IMR-90 (cell line): ENCODE results near the gene TREML2. TPM values are rescaled to one million over a fixed set of nuclear protein-coding genes. Genes with fewer than 3 reads are reported as not detected.

Source experiments
- ATAC-seq: fragments of 200-7000 bp; cut with Tn5 transposase; 2 replicates; pipeline ENCODE4 v1.9.1; 2020; ENCODE audit warnings: low read depth, mild to moderate bottlenecking, moderate library complexity
- BruUV-seq: library from RNA; stranded (reverse); fragments of 400-500 nt; replicated peaks from 2 replicates; lab custom pipeline; 2021; lab: Mats Ljungman, UMichigan
- CTCF ChIA-PET: fragments of 300-600 bp; formaldehyde crosslinking; extraction: SDS; loops from one replicate; lab custom pipeline; 2021; ENCODE audit warnings: antibody characterized with exemption; lab: Yijun Ruan, JAX
- POLR2A ChIA-PET: fragments of 300-600 bp; sonication (Branson Sonifier 250); formaldehyde crosslinking; loops from one replicate; lab custom pipeline; 2022; ENCODE audit warnings: antibody characterized with exemption; ENCODE audit not compliant: unreplicated experiment; lab: Charles Lee
- DNase-seq: peaks from one replicate; pipeline ENCODE4 v3.0.0; 2013
- H2AFZ ChIP-seq: replicated peaks from 2 replicates; pipeline ENCODE3; 2013; ENCODE audit warnings: low read length, mild to moderate bottlenecking; ENCODE audit not compliant: poor library complexity
- H2AK5ac ChIP-seq: 2 replicates; pipeline ENCODE4 v1.6.1; 2013; ENCODE audit warnings: low read depth, low read length, inconsistent platforms
- H2AK9ac ChIP-seq: replicated peaks from 2 replicates; pipeline ENCODE3; 2013; ENCODE audit warnings: mild to moderate bottlenecking, low read depth, low read length, moderate library complexity; ENCODE audit not compliant: poor library complexity
- H2BK120ac ChIP-seq: 2 replicates; pipeline ENCODE4 v1.6.1; 2013; ENCODE audit warnings: low read depth, low read length, inconsistent platforms
- H2BK15ac ChIP-seq: 3 replicates; pipeline ENCODE4 v1.6.1; 2013; ENCODE audit warnings: low read depth, low read length, inconsistent platforms
- H2BK20ac ChIP-seq: 2 replicates; pipeline ENCODE4 v1.6.1; 2013; ENCODE audit warnings: low read depth, mild to moderate bottlenecking, inconsistent platforms, low read length, moderate library complexity
- H2BK5ac ChIP-seq: 2 replicates; pipeline ENCODE4 v1.6.1; 2013; ENCODE audit warnings: mild to moderate bottlenecking, low read depth, low read length, inconsistent platforms; ENCODE audit not compliant: poor library complexity, severe bottlenecking
- H3K14ac ChIP-seq: replicated peaks from 2 replicates; pipeline ENCODE4 v1.6.1; 2013; ENCODE audit warnings: low read depth, low read length, inconsistent platforms
- H3K18ac ChIP-seq: 2 replicates; pipeline ENCODE4 v1.6.1; 2013; ENCODE audit warnings: low read depth, low read length, control low read depth
- H3K23ac ChIP-seq: 2 replicates; pipeline ENCODE4 v1.6.1; 2013; ENCODE audit warnings: low read depth, low read length, inconsistent platforms
- H3K27ac ChIP-seq: 2 replicates; pipeline ENCODE4 v1.5.1; 2013; ENCODE audit warnings: mild to moderate bottlenecking, control low read depth, low read length; ENCODE audit not compliant: insufficient read depth
- H3K27me3 ChIP-seq: 2 replicates; pipeline ENCODE4 v1.6.1; 2013; ENCODE audit warnings: low read length; ENCODE audit not compliant: control insufficient read depth, insufficient read depth
- H3K36me3 ChIP-seq: 2 replicates; pipeline ENCODE4 v1.6.1; 2013; ENCODE audit warnings: low read length, mixed read lengths; ENCODE audit not compliant: control insufficient read depth, insufficient read depth
- H3K4ac ChIP-seq: 2 replicates; pipeline ENCODE4 v1.6.1; 2013; ENCODE audit warnings: low read depth, low read length, inconsistent platforms
- H3K4me1 ChIP-seq: 2 replicates; pipeline ENCODE4 v1.6.1; 2013; ENCODE audit warnings: low read length, mixed read lengths; ENCODE audit not compliant: control insufficient read depth, insufficient read depth
- H3K4me2 ChIP-seq: 2 replicates; pipeline ENCODE4 v1.6.1; 2013; ENCODE audit warnings: low read depth, mild to moderate bottlenecking, control low read depth, low read length, moderate library complexity
- H3K4me3 ChIP-seq: 2 replicates; pipeline ENCODE4 v1.5.1; 2013; ENCODE audit warnings: low read depth, mild to moderate bottlenecking, control low read depth, low read length, moderate library complexity; ENCODE audit not compliant: insufficient read depth
- H3K56ac ChIP-seq: 2 replicates; pipeline ENCODE4 v1.6.1; 2013; ENCODE audit warnings: low read length, inconsistent platforms; ENCODE audit not compliant: insufficient read depth; ENCODE audit errors: extremely low read depth
- H3K79me1 ChIP-seq, 2 experiments: 2 replicates each; pipeline ENCODE4 v1.6.1; 2013; ENCODE audit warnings: low read length in 2 of 2, inconsistent platforms in 1 of 2, low read depth in 1 of 2
- H3K9ac ChIP-seq: 2 replicates; pipeline ENCODE4 v1.6.1; 2013; ENCODE audit warnings: low read depth, low read length, control low read depth
- H3K9me1 ChIP-seq: 2 replicates; pipeline ENCODE4 v1.6.1; 2013; ENCODE audit warnings: low read length, inconsistent platforms; ENCODE audit not compliant: insufficient read depth
- H3K9me3 ChIP-seq: 2 replicates; pipeline ENCODE4 v1.6.1; 2013; ENCODE audit warnings: low read length; ENCODE audit not compliant: control insufficient read depth, insufficient read depth
- H4K20me1 ChIP-seq: 2 replicates; pipeline ENCODE4 v1.6.1; 2013; ENCODE audit warnings: low read length, inconsistent platforms; ENCODE audit not compliant: insufficient read depth
- H4K5ac ChIP-seq: 2 replicates; pipeline ENCODE4 v1.6.1; 2013; ENCODE audit warnings: mild to moderate bottlenecking, low read depth, low read length, control low read depth
- H4K8ac ChIP-seq, 2 experiments: 2 replicates each; pipeline ENCODE4 v1.6.1; 2013; ENCODE audit warnings: low read depth in 2 of 2, low read length in 2 of 2, control low read depth in 1 of 2, inconsistent platforms in 1 of 2
- H4K91ac ChIP-seq: 2 replicates; pipeline ENCODE4 v1.6.1; 2013; ENCODE audit warnings: low read depth, low read length, inconsistent platforms; ENCODE audit not compliant: insufficient read depth
- BHLHE40 ChIP-seq: fragments of 150-350 bp; IDR thresholded peaks from 2 replicates; pipeline ENCODE4 v1.6.1; 2016; ENCODE audit warnings: mild to moderate bottlenecking, low read depth, low read length
- CEBPB ChIP-seq: IDR thresholded peaks from 2 replicates; pipeline ENCODE4 v1.6.1; 2012; ENCODE audit warnings: low read depth, low read length, improper control_type of control experiment
- CHD1 ChIP-seq: IDR thresholded peaks from 2 replicates; pipeline ENCODE4 v1.6.1; 2012; ENCODE audit warnings: low read depth, low read length, improper control_type of control experiment
- CTCF ChIP-seq: conservative IDR thresholded peaks from 2 replicates; pipeline ENCODE4 v1.5.1; 2012; ENCODE audit warnings: mild to moderate bottlenecking, low read depth, low read length, improper control_type of control experiment
- FOS ChIP-seq: fragments of 150-350 bp; IDR thresholded peaks from 2 replicates; pipeline ENCODE4 v1.6.1; 2016; ENCODE audit warnings: low read depth, low read length
- MAFK ChIP-seq: IDR thresholded peaks from 2 replicates; pipeline ENCODE4 v1.6.1; 2012; ENCODE audit warnings: low read depth, low read length, improper control_type of control experiment
- MXI1 ChIP-seq: IDR thresholded peaks from 2 replicates; pipeline ENCODE4 v1.6.1; 2012; ENCODE audit warnings: low read depth, mild to moderate bottlenecking, low read length, moderate library complexity, borderline replicate concordance
- POLR2A ChIP-seq: IDR thresholded peaks from 2 replicates; pipeline ENCODE4 v1.6.1; 2012; ENCODE audit warnings: mild to moderate bottlenecking, low read depth, low read length
- RCOR1 ChIP-seq: IDR thresholded peaks from 2 replicates; pipeline ENCODE4 v1.6.1; 2012; ENCODE audit warnings: mild to moderate bottlenecking, low read length, improper control_type of control experiment; ENCODE audit not compliant: insufficient replicate concordance
- RFX5 ChIP-seq: IDR thresholded peaks from 2 replicates; pipeline ENCODE4 v1.8.0; 2012; ENCODE audit warnings: low read depth, mild to moderate bottlenecking, low read length, moderate library complexity
- USF2 ChIP-seq: fragments of 150-350 bp; IDR thresholded peaks from 2 replicates; pipeline ENCODE4 v1.6.1; 2017; ENCODE audit warnings: mild to moderate bottlenecking, antibody characterized with exemption, low read length, low read depth
- WGBS, 2 experiments: methylation state at CpG; one replicate each; pipeline versions ENCODE4 v1.1.5 to v1.1.7; 2013; ENCODE audit warnings: missing lambda C conversion rate in 2 of 2; ENCODE audit not compliant: insufficient read length in 1 of 2; ENCODE audit errors: extremely low coverage in 2 of 2; 5-methylcytosine and 5-hydroxymethylcytosine counted together
- dilution Hi-C: fragments of 300-500 bp; cut with HindIII; formaldehyde crosslinking; loops from one replicate; pipeline ENCODE4 v1.14.3; 2018; ENCODE audit warnings: low sequenced_read_pairs; ENCODE audit not compliant: unreplicated experiment
- in situ Hi-C: fragments of 300-500 bp; cut with MboI; formaldehyde crosslinking; loops from 3 replicates; pipeline ENCODE4 v1.14.3; 2019; ENCODE audit warnings: low sequenced_read_pairs, inconsistent platforms, mixed read lengths
- intact Hi-C: fragments of 100-400 bp; cut with micrococcal nuclease; formaldehyde crosslinking; loops from 2 replicates; pipeline ENCODE4 v1.10.0; 2022
- polyA plus RNA-seq, 3 experiments: library from polyadenylated mRNA; depleted of rRNA; stranded (reverse); fragments of >200 nt; gene quantifications; 2 replicates each; pipeline ENCODE4 v1.2.3, GENCODE V29; 2012; ENCODE audit warnings: low replicate concordance in 1 of 3
- total RNA-seq: library from RNA; depleted of rRNA; stranded (reverse); fragments of >200 nt; gene quantifications from 2 replicates; pipeline ENCODE4 v1.2.3, GENCODE V29; 2012

The TREML2 gene
- total and polyA plus RNA-seq, 2 of the 4 experiments (the other 2 are of a cell fraction) = not detected

- TF ChIP-seq CTCF = no peak
- no peak for TF ChIP-seq CHD1
- TF ChIP-seq MAFK = no peak
- no peak for TF ChIP-seq CEBPB
- TF ChIP-seq RCOR1 = no peak
- no peak for TF ChIP-seq MXI1
- no peak for TF ChIP-seq BHLHE40
- no peak for TF ChIP-seq POLR2A
- TF ChIP-seq RFX5 = no peak
- TF ChIP-seq FOS = no peak
- TF ChIP-seq USF2 = no peak
- H3K27ac ChIP-seq = no peak overlapping the region
- ATAC-seq (no peak), DNase-seq (no peak)
- no peaks in the 10 kb centered on the region for H3K9me3 ChIP-seq
- H2AFZ ChIP-seq = no peak overlapping the region
- in situ Hi-C loops = no loop called here
- no peak overlapping the region for H3K23ac ChIP-seq
- H2BK5ac ChIP-seq = no peak overlapping the region
- H3K27me3 ChIP-seq = no peaks in the 10 kb centered on the region; the same call in 1 of the 2 replicates
- H4K20me1 ChIP-seq = no peaks in the 10 kb centered on the region
- no peaks in the 10 kb centered on the region for H3K36me3 ChIP-seq
- H3K4me3 ChIP-seq = no peak overlapping the region
- ChIA-PET CTCF (no interaction called here), POLR2A (no interaction called here)
- H2BK20ac ChIP-seq = no peak overlapping the region
- no peak overlapping the region for H2AK5ac ChIP-seq
- H2AK9ac ChIP-seq = no peak overlapping the region
- H3K4me1 ChIP-seq = no peaks in the 10 kb centered on the region
- no peak overlapping the region for H3K4me2 ChIP-seq
- no peak overlapping the region for H3K4ac ChIP-seq
- H3K9me1 ChIP-seq = no peaks in the 10 kb centered on the region
- H4K91ac ChIP-seq = no peak overlapping the region
- H4K8ac ChIP-seq = no peak overlapping the region
- H4K5ac ChIP-seq = no peak overlapping the region
- WGBS, 2 experiments = no CpG with 5 or more reads among the region's 4 CpGs
- H2BK120ac ChIP-seq = no peak overlapping the region
- H3K18ac ChIP-seq = no peak overlapping the region
- H2BK15ac ChIP-seq = no peak overlapping the region
- no peaks in the 10 kb centered on the region for H3K79me1 ChIP-seq
- H3K14ac ChIP-seq = no peak overlapping the region
- BruUV-seq = no TSS peak
- no peak overlapping the region for H3K9ac ChIP-seq
- H3K56ac ChIP-seq = no peak overlapping the region
- intact Hi-C loops = no loop called here
- dilution Hi-C loops = no loop called here
Observed at GRCh38 chr6:41153451-41153850, 47.5 kb downstream of the TREML2 start.
